ENCODE results near the gene ACSL5. TPM values are rescaled to one million over a fixed set of nuclear protein-coding genes. Genes with fewer than 3 reads are reported as not detected.
A peak's percentile ranks its signal among the peaks of the same experiment; 100 is the strongest.

The ACSL5 gene
- total RNA-seq, 1 donor from 2014 or later: 5.6 TPM

- Histone ChIP-seq H3K4me3 (no peak overlapping the region), H3K36me3 (peaks cover 91% of the 10 kb centered on the region), H3K27ac (replicated peaks) (no peak overlapping the region), H3K27me3 (ENCODE audit: low read depth) (no peaks in the 10 kb centered on the region), H3K4me1 (no peaks in the 10 kb centered on the region), H3K9me3 (replicated peaks) (no peaks in the 10 kb centered on the region)
- intact Hi-C loops (cut with micrococcal nuclease): loop anchor here (10.0 kb wide), 1 partner anchor 264 kb away; no protein-coding TSS in a partner anchor
- no peak for DNase-seq
- no peak for TF ChIP-seq CTCF (IDR thresholded peaks at IDR 0.05; ENCODE audit: borderline replicate concordance)
Observed at GRCh38 chr10:112438356-112438755, 64.4 kb downstream of the ACSL5 start.

- TF ChIP-seq CTCF (IDR thresholded peaks at IDR 0.05; ENCODE audit: borderline replicate concordance): no peak
- intact Hi-C loops (cut with micrococcal nuclease): no loop called here
- Histone ChIP-seq H3K27ac (replicated peaks) (no peak overlapping the region), H3K4me3 (no peak overlapping the region), H3K4me1 (peaks cover 27% of the 10 kb centered on the region), H3K27me3 (ENCODE audit: low read depth) (no peaks in the 10 kb centered on the region), H3K36me3 (peaks cover 89% of the 10 kb centered on the region), H3K9me3 (replicated peaks) (no peaks in the 10 kb centered on the region)
- no peak for DNase-seq
Observed at GRCh38 chr10:112441520-112441919, 67.6 kb downstream of the ACSL5 start.

GRCh38 chr10:112442063-112442462 lies 68.1 kb downstream of the ACSL5 start:
- no peak for DNase-seq
- H3K36me3 ChIP-seq: peaks cover 83% of the 10 kb centered on the region
- H3K4me3 ChIP-seq: no peak overlapping the region
- peaks cover 32% of the 10 kb centered on the region for H3K4me1 ChIP-seq
- H3K27ac ChIP-seq (replicated peaks): no peak overlapping the region
- no peaks in the 10 kb centered on the region for H3K27me3 ChIP-seq (ENCODE audit: low read depth)
- intact Hi-C loops (cut with micrococcal nuclease): no loop called here
- no peaks in the 10 kb centered on the region for H3K9me3 ChIP-seq (replicated peaks)
- TF ChIP-seq CTCF (IDR thresholded peaks at IDR 0.05; ENCODE audit: borderline replicate concordance): no peak

GRCh38 chr10:112446055-112446854 lies 72.3 kb downstream of the ACSL5 start:
- peaks cover 50% of the 10 kb centered on the region for H3K36me3 ChIP-seq
- DNase-seq: no peak
- H3K4me1 ChIP-seq: peaks cover 52% of the 10 kb centered on the region
- TF ChIP-seq CTCF (IDR thresholded peaks at IDR 0.05; ENCODE audit: borderline replicate concordance): no peak
- H3K27ac ChIP-seq (replicated peaks): peak overlapping the region; percentile 97
- H3K27me3 ChIP-seq (ENCODE audit: low read depth): no peaks in the 10 kb centered on the region
- intact Hi-C loops (cut with micrococcal nuclease): no loop called here
- H3K9me3 ChIP-seq (replicated peaks): no peaks in the 10 kb centered on the region
- peak overlapping the region; percentile 94 for H3K4me3 ChIP-seq

- Histone ChIP-seq H3K27me3 (ENCODE audit: low read depth) (no peaks in the 10 kb centered on the region), H3K4me1 (peaks cover 52% of the 10 kb centered on the region), H3K9me3 (replicated peaks) (no peaks in the 10 kb centered on the region), H3K27ac (replicated peaks) (peak within 1 kb of the TSS; percentile 97), H3K4me3 (peak within 1 kb of the TSS; percentile 94), H3K36me3 (peaks cover 43% of the 10 kb centered on the region)
- peak; percentile 84 for DNase-seq
- intact Hi-C loops (cut with micrococcal nuclease): no loop called here
- peak; percentile 29 for TF ChIP-seq CTCF (IDR thresholded peaks at IDR 0.05; ENCODE audit: borderline replicate concordance)
Observed at GRCh38 chr10:112446855-112447619, 73.1 kb downstream of the ACSL5 start, which contains the start of the genes VTI1A and ZDHHC6. Gene VTI1A (plus strand): TSS chr10:112447215. CDS start chr10:112447374, 159 bp downstream. Gene ZDHHC6 (minus strand): TSS chr10:112446914. CDS start chr10:112445436, 1,478 bp downstream.
